ENCODE data around the gene NPC1. TPM values are rescaled to one million over a fixed set of nuclear protein-coding genes. Genes with fewer than 3 reads are reported as not detected.
"Not testable (repeated sequence)": the region's sequence is repeated elsewhere in the genome, so short reads cannot be mapped to it uniquely, and the experiment has no call there.

NPC1 gene
- total and polyA plus RNA-seq, 2 donors (not counting 1 experiment from before 2014, with no cell fraction given) = 36.0 to 204 TPM

DNA sequence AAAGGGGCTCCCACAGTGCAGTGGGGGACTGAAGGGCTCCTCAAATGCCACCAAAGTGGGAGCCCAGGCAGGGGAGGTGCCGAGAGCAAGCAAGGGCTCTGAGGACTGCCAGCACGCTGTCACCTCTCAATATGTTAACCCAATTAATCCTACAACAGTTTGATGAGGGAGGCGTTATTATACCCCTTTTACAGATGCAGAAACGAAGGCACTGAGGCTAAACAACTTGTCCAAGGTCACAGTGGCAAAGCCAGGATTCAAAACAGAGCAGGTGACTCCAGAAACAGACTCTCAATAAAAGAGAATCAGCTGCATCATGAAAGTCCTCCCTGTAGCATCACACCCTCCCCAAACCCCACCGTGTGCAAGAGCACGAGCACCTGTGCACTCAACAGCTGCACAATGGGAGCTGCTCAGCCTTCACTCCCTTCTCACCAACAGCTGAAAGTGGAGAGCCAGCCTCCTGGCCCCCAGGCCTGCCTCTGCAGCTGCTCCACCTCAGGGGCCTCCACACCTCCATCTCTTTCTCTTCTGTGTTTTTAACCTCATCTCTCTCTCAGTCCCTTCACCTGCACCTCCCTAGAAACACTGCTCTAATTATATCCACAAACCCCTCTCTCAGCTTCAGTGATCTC lies 8.1 kb downstream of the NPC1 start:
- H3K9ac ChIP-seq (ENCODE audit: insufficient read depth, low read length) = no peak overlapping the region
- no peak overlapping the region for H3K4me2 ChIP-seq (ENCODE audit: extremely low read depth, insufficient read depth, low read length)
- H3K27me3 ChIP-seq (ENCODE audit: control insufficient read depth, insufficient read depth, low read length) = no peaks in the 10 kb centered on the region
- H3K4me1 ChIP-seq (ENCODE audit: control insufficient read depth, extremely low read depth, insufficient read depth, low read length) = peaks cover 11% of the 10 kb centered on the region
- H3K27ac ChIP-seq (ENCODE audit: insufficient read depth, low read length) = no peak overlapping the region
- no peaks in the 10 kb centered on the region for H3K9me3 ChIP-seq (ENCODE audit: control insufficient read depth, insufficient read depth, low read depth, low read length)
- H3K4me3 ChIP-seq (replicated peaks in 1 of 4; ENCODE audit: control extremely low read depth in 1 of 4, insufficient read depth in 1 of 4, low read depth in 3 of 4, low read length in 4 of 4) = no peak overlapping the region
- H4K20me1 ChIP-seq (ENCODE audit: control insufficient read depth, extremely low read depth, insufficient read depth, low read length) = peaks cover 3% of the 10 kb centered on the region
- no peak overlapping the region for H2AFZ ChIP-seq (ENCODE audit: low read length)
- no peak for TF ChIP-seq CTCF (conservative IDR thresholded peaks at IDR 0.05 in 1 of 2, IDR thresholded peaks at IDR 0.05 in 1 of 2; ENCODE audit: low read depth in 1 of 2, low read length in 2 of 2)
- no peak for TF ChIP-seq EZH2 (IDR thresholded peaks at IDR 0.05; ENCODE audit: low read length, missing control alignments)
- H3K79me2 ChIP-seq (ENCODE audit: control insufficient read depth, insufficient read depth, low read length) = peaks cover 14% of the 10 kb centered on the region
- no peaks in the 10 kb centered on the region for H3K36me3 ChIP-seq (ENCODE audit: control insufficient read depth, insufficient read depth, low read length)
- no peak for DNase-seq (ENCODE audit: low read depth in 2 of 2)

DNA sequence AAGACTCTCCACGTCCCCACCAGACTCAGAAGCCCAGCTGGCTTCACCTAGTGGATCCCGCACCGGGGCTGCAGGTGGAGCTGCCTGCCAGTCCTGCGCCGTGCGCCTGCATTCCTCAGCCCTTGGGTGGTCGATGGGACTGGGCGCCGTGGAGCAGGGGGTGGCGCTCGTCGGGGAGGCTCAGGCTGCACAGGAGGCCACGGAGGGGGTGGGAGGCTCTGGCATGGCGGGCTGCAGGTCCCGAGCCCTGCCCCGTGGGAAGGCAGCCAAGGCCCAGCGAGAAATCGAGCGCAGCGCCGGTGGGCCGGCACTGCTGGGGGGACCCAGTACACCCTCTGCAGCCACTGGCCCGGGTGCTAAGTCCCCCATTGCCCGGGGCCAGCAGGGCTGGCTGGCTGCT lies 8.8 kb downstream of the NPC1 start:
- not testable (repeated sequence) for H3K27ac ChIP-seq (ENCODE audit: insufficient read depth, low read length); H3K4me2 ChIP-seq (ENCODE audit: extremely low read depth, insufficient read depth, low read length); DNase-seq (ENCODE audit: low read depth in 2 of 2); H3K9me3 ChIP-seq (ENCODE audit: control insufficient read depth, insufficient read depth, low read depth, low read length); H3K4me3 ChIP-seq (replicated peaks in 1 of 4; ENCODE audit: control extremely low read depth in 1 of 4, insufficient read depth in 1 of 4, low read depth in 3 of 4, low read length in 4 of 4); H3K79me2 ChIP-seq (ENCODE audit: control insufficient read depth, insufficient read depth, low read length); H4K20me1 ChIP-seq (ENCODE audit: control insufficient read depth, extremely low read depth, insufficient read depth, low read length); H3K36me3 ChIP-seq (ENCODE audit: control insufficient read depth, insufficient read depth, low read length); H3K9ac ChIP-seq (ENCODE audit: insufficient read depth, low read length); H3K27me3 ChIP-seq (ENCODE audit: control insufficient read depth, insufficient read depth, low read length); H2AFZ ChIP-seq (ENCODE audit: low read length)
- peaks cover 11% of the 10 kb centered on the region for H3K4me1 ChIP-seq (ENCODE audit: control insufficient read depth, extremely low read depth, insufficient read depth, low read length)

GRCh38 chr18:23575309-23575651 lies 11.0 kb downstream of the NPC1 start:
- TF ChIP-seq CTCF (conservative IDR thresholded peaks at IDR 0.05 in 1 of 2, IDR thresholded peaks at IDR 0.05 in 1 of 2; ENCODE audit: low read depth in 1 of 2, low read length in 2 of 2) (no peak), EZH2 (IDR thresholded peaks at IDR 0.05; ENCODE audit: low read length, missing control alignments) (no peak)
- Histone ChIP-seq H3K4me3 (replicated peaks in 1 of 4; ENCODE audit: control extremely low read depth in 1 of 4, insufficient read depth in 1 of 4, low read depth in 3 of 4, low read length in 4 of 4) (no peak overlapping the region), H3K27ac (ENCODE audit: insufficient read depth, low read length) (no peak overlapping the region), H3K4me1 (ENCODE audit: control insufficient read depth, extremely low read depth, insufficient read depth, low read length) (peaks cover 5% of the 10 kb centered on the region), H3K9me3 (ENCODE audit: control insufficient read depth, insufficient read depth, low read depth, low read length) (no peaks in the 10 kb centered on the region), H2AFZ (ENCODE audit: low read length) (no peak overlapping the region), H3K27me3 (ENCODE audit: control insufficient read depth, insufficient read depth, low read length) (no peaks in the 10 kb centered on the region), H3K4me2 (ENCODE audit: extremely low read depth, insufficient read depth, low read length) (no peak overlapping the region), H3K36me3 (ENCODE audit: control insufficient read depth, insufficient read depth, low read length) (peaks cover 6% of the 10 kb centered on the region), H4K20me1 (ENCODE audit: control insufficient read depth, extremely low read depth, insufficient read depth, low read length) (peaks cover 3% of the 10 kb centered on the region), H3K79me2 (ENCODE audit: control insufficient read depth, insufficient read depth, low read length) (peaks cover 7% of the 10 kb centered on the region), H3K9ac (ENCODE audit: insufficient read depth, low read length) (no peak overlapping the region)
- no peak for DNase-seq (ENCODE audit: low read depth in 2 of 2)

Data from fibroblast of lung (primary cell).